NK-92 (cell line): ENCODE results near the gene SLX4.

Experiments
- DNase-seq: peaks from one replicate; lab custom pipeline; 2025; ENCODE audit not compliant: unreplicated experiment; lab: John Stamatoyannopoulos, UW

Gene SLX4

DNA sequence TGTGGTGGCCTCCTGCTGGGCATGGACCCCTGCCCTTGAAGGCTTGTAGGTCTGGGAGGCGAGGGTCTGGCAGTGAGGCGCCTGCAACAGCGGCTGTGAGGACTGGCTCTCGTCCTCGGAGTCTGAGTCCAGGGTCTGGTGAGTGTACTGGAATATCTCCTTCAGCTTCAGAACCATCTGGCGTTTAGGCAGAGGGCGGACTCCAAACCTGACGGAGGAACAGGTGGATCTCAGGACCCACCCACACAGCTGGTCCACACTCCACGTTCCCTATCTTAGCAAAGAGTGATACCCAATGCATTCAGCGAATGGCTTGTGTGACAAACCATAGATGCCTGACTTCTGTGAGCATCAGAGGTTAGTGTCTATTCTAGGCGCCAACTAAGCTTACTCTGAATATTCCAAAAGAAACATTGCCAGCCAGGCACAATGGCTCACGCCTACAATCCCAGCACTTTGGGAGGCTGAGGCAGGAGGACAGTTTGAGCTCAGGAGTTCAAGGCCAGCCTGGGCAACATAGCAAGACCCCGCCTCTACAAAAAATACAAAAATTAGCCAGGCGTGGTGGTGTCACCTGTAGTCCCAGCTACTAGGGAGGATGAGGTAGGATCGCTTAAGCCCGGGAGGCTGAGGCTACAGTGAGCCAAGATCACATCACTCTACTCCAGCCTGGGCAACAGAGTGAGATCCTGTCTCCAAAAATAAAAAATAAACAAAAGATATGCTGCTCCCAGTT is 27.9 kb downstream of the SLX4 start:
- DNase-seq, result no peak

GRCh38 chr16:3582276-3583165 is 28.9 kb downstream of the SLX4 start:
- no peak for DNase-seq

- no peak for DNase-seq
Measured at GRCh38 chr16:3581392-3581791, 30.0 kb downstream of the SLX4 start.

- DNase-seq, result no peak
Measured at GRCh38 chr16:3580686-3581085, 30.7 kb downstream of the SLX4 start.

GRCh38 chr16:3580251-3580651 is 31.2 kb downstream of the SLX4 start:
- no peak for DNase-seq

DNA sequence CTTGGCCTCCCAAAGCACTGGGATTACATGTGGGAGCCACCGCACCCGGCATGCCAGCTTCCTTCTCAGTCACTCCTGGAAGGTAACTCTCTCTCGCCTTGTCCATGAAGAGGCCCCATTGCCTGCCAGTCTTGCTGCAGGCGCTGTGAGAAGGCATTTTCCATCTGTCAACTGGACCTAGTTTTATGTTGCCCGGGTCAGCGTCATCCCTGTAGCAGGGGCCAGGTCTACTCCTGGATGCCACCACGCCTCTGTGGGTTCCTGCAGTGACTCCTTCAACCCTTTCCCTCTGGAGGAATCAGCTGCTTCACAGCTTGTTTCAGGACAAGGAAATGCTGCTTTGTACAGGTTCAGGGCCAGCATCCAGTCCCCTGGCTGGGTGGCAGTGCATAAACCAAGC is 31.6 kb downstream of the SLX4 start:
- no peak for DNase-seq

GRCh38 chr16:3578610-3579551 is 32.5 kb downstream of the SLX4 start:
- no peak for DNase-seq

DNA sequence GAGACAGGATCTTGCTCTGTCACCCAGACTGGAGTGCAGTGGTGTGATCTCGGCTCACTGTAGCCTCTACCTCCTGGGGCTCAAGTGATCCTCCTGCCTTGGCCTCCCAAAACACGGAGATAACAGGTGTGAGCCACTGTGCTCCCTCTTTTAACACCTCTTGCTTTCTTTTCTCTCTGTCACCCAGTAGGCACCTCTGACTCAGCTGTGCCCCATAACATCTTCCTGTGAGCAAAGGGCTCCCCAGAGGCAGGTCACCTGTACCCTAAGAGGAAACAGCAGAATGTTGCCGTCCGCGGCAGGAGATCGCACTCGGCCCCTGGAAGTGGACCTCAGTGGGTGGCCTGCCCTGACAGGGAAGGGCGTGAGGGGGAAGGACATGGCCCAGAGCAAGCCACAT is 33.3 kb downstream of the SLX4 start:
- no peak for DNase-seq

DNA sequence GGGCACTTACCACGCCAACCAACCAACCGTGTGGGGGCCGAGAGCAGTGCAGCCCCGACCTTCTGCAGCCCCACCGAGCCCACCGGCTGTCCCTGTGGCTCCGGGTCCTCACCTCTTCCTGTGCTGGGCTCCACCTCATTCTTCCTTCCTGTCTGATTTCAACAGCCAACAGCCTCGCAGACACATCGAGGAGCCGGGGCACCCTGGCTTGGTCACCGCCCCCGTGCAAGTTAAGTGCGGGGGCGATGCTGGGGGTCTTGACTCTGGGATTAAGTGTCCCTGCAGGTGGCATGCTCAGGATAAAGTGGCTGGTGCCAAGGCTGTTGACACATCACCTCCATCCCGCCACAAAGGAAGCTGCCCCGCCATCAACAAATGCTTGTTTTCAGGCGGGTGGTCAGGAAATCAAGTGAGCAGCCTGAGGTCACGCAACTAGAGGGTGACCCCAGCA is 34.1 kb downstream of the SLX4 start, which contains the start of gene NLRC3:
NLRC3 (minus strand) TSS at position 102 of the 451 bp plus-strand sequence. CDS start 12,367 bp downstream, outside the sequence.
- DNase-seq, result no peak

GRCh38 chr16:3576211-3576610 is 35.2 kb downstream of the SLX4 start:
- DNase-seq, result no peak

DNA sequence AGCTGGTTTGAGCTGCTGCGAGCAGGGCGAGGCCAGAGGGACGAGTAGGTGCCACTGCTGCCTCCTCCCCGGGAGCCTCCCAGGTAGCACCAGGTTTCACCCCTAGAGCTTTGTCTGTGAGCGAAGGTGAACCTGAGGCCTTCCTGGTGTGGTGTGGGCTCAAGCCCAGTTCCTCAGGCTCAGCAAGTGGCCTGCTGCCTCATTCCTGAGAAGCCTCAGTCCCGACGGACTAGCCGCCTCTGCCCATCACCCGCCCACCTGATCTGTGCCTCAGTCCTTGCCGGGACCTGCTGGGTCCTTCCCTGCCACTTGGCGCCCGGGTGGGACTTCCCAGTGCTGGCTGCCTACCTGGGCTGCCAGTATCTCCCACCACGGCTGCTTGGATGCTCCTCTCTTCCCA is 35.9 kb downstream of the SLX4 start:
- no peak for DNase-seq

DNA sequence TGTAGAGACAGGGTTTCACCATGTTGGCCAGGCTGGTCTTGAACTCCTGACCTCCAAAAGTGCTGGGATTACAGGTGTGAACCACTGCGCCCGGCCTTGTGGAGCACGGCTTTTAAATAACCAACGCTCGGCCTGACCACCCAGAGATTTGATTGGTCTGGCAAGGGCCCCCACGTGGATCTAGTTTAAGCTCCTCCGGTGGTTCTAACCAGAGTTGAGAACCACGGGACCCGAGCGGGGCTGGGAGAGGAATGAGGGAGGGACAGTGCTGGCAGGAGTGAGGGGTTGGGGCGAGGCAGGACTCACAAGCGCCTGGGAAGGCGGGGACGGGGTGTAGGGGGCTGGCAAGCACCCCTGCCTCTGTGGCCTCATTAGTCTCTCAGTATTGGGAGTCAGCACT is 37.2 kb downstream of the SLX4 start:
- no peak for DNase-seq

DNA sequence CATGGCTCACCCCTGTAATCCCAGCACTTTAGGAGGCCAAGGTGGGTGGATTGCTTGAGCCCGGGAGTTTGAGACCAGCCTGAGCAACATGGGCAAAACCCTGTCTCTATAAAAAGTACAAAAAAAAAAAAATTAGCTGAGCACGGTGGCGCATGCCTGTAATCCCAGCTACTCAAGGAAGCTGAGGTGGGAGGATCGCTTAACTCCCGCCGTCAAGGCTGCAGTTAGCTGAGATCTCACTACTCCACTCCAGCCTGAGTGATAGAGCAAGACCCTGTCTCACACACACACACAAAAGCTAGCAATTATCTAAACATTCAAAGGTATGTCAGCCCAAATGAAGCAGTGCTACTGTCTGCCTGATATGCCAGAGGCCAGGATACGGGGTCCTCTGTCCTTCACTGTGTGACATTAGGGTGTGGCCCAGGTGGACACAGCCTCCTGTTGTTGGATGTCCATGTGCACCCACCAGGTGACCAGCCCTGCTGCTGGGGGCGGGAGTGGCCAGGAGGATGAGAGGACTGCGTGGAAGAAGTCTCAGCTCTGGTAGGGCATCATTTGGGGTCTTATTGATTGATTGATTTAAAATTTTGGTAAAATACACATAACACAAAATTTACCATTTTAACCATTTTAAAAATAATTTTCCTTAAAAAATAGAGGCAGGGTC is 38.1 kb downstream of the SLX4 start:
- DNase-seq, result no peak

GRCh38 chr16:3570420-3571062 is 40.9 kb downstream of the SLX4 start:
- no peak for DNase-seq

DNA sequence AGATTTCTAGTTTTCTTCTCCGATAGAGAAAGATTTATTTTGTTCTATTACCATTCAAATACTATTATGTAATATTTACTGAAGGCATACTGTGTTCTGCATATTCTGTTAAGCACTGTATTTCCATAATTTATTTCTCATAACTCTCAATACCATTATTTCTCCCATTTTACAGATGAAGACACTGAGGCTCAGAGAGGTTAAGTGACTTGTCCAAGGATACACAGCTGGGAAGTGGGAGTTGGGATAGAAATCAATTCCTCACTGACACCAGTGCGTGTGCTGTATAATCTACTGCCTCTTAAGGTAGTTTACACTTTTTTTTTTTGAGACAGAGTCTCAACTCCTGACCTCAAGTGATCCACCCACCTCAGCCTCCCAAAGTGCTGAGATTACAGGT is 41.6 kb downstream of the SLX4 start:
- no peak for DNase-seq

GRCh38 chr16:3566990-3567389 is 44.4 kb downstream of the SLX4 start:
- DNase-seq, result no peak

DNA sequence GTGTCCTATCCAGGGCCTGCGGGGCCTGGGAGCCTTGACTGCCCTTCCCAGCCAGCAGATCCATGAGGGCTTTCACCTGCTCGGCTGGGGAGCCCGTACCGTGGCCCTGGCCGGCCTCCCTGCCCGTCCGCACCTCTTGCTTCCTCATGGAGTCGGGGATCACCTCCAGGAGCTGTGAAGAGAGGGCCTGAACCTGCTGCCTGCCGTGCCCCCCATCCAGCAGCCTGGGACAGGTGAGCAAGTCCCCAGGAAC is 46.6 kb downstream of the SLX4 start:
- DNase-seq, result no peak

DNA sequence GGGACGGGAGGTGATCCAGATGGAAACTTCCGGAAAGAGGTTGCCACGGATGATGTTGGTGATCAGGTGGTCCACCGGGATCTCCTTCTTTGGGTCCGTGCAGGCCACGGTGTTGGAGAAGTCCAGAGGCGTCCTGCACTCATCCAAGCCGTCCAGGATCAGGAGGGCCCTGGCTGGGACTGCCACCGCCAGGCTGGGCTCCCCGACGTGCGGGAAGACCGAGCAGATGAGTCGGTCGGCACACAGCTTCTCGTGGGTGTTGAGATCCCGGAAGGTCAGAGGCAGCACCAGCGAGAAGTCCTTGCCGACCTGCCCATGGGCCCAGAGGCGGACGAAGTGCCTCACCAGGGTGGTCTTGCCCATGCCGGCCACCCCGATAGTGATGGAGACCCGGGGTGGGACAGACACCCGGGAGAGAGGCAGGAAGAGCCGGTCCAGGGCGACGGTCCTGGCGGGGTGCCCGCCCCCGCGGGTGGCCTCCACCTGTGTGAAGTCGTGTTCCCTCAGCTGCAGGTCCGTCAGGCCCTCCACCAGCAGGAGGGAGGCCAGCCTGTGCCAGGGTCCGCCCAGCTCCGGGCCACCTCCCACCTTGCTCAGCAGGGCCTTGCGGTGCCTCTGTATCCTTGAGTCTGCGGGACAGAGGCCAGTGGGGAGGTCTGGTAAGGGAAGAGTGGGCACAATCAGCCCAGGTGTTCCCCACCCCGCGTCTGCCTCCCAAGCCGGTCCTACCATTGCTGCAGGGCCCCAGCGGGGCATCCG is 47.1 kb downstream of the SLX4 start:
- no peak for DNase-seq

GRCh38 chr16:3562914-3563480 is 48.4 kb downstream of the SLX4 start:
- no peak for DNase-seq
